ENCODE measurements around the gene PCNX3. TPM values are rescaled to one million over a fixed set of nuclear protein-coding genes. Genes with fewer than 3 reads are reported as not detected.

PCNX3 gene
- total RNA-seq, 1 experiment from 2014 or later, result 50.4 TPM

DNA sequence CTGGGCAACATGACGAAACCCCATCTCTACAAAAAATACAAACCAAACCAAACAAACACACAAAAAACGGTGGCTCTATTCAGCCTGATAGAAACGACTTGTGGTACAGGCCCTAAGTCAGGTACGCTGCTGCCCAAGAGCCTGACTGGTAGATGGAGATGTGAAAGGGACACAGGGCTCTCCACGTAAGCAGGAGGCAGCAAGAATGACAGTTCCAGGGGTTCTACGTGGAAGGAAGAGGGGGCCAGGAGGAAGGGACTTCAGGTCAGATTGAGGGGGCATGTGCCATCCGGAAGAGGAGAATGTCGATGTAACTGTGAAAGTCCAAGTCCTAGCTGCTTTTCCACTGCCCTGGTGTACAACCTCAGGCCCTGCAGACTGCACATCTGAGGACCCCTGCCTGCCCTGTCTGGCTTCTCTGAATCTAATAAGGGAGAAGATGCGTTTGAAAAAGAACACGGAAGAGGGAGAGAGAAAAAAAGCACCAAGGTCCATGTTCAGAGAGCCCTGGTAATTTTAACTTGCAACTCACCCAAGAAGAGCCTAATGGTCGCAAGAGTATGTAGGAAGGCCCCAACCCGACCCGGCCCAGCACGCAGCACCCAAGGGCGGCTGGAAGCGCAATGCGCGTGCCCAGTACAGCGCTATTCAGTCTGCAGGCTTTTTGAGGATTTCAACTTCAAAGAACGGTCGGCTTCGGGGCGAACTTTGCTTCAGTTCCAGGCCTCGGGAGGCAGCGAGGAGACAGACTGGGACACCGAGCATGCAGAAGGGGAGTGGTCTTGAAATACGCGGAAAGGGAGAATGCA is 46.2 kb upstream of the PCNX3 start:
- Histone ChIP-seq H3K27me3 (ENCODE audit: insufficient read depth, low read length) (no peaks in the 10 kb centered on the region), H3K9ac (ENCODE audit: low read length) (peak overlapping the region; percentile 98), H3K79me2 (ENCODE audit: insufficient read depth, low read length) (peaks cover 58% of the 10 kb centered on the region), H3K36me3 (ENCODE audit: control insufficient read depth in 1 of 2, insufficient read depth in 2 of 2, low read length in 2 of 2) (no peaks in the 10 kb centered on the region; a peak in 1 of 4 replicates), H2AFZ (ENCODE audit: low read depth, low read length, poor library complexity, severe bottlenecking) (no peak overlapping the region), H3K4me3 (replicated peaks in 1 of 2; ENCODE audit: low read depth in 1 of 2, low read length in 2 of 2) (peak overlapping the region; percentile 97 to 100), H3K9me2 (ENCODE audit: insufficient read depth) (no peaks in the 10 kb centered on the region), H3K4me2 (ENCODE audit: low read length) (peak overlapping the region; percentile 78), H3K4me1 (ENCODE audit: control insufficient read depth in 1 of 2, insufficient read depth in 2 of 2, low read length in 2 of 2) (peaks cover 30 to 66% of the 10 kb centered on the region in 2 experiments), H4K20me1 (ENCODE audit: insufficient read depth) (no peaks in the 10 kb centered on the region), H3K27ac (ENCODE audit: low read depth, low read length) (peak overlapping the region; percentile 94), H3K9me3 (ENCODE audit: control insufficient read depth in 1 of 2, insufficient read depth in 1 of 2, low read depth in 1 of 2, low read length in 2 of 2) (no peaks in the 10 kb centered on the region)
- intact Hi-C loops (cut with micrococcal nuclease), result no loop called here
- DNase-seq (ENCODE audit: low read depth, low spot score) (no peak), ATAC-seq (peak; percentile 18)
- ChIA-PET CTCF (interaction anchor here (0.9 to 4.5 kb wide), 6 partner anchors 8 to 743 kb away, joined by 3 to 89 read pairs (median 4); partner anchors contain the start of gene PCNX3), POLR2A (interaction anchor here (1.5 kb wide), 1 partner anchor 9 kb away, joined by 17 read pairs; no protein-coding TSS in a partner anchor), RAD21 (ENCODE audit: low non-redundant PET in 1 of 2, low total read pairs in 2 of 2, uncharacterized antibody in 2 of 2, unreplicated experiment in 2 of 2) (interaction anchor here in 1 of 2 experiments (1.0 to 3.3 kb wide), 2 partner anchors 23 to 29 kb away, joined by 4 to 32 read pairs; no protein-coding TSS in a partner anchor)
- TF ChIP-seq POLR2A (IDR thresholded peaks at IDR 0.05; ENCODE audit: borderline replicate concordance, extremely low read depth, insufficient read depth, insufficient read length), result peak; percentile 59
- no peak for TF ChIP-seq EZH2 (IDR thresholded peaks at IDR 0.05)
- TF ChIP-seq ZFX (IDR thresholded peaks at IDR 0.05), result peak; percentile 74; the same call in 1 of the 2 replicates
- TSS peak; percentile 74 for BruUV-seq (replicated peaks)

GRCh38 chr11:65569973-65570918 is 45.3 kb upstream of the PCNX3 start, which contains the start of gene ZNRD2:
Gene ZNRD2, plus strand, starts transcription at chr11:65570477. Its CDS starts 15 bp downstream, at chr11:65570492.
- Histone ChIP-seq H3K27me3 (ENCODE audit: insufficient read depth, low read length) (no peaks in the 10 kb centered on the region), H3K4me2 (ENCODE audit: low read length) (peak within 1 kb of the TSS; percentile 78), H3K9ac (ENCODE audit: low read length) (peak within 1 kb of the TSS; percentile 98), H3K27ac (ENCODE audit: low read depth, low read length) (peak within 1 kb of the TSS; percentile 94), H2AFZ (ENCODE audit: low read depth, low read length, poor library complexity, severe bottlenecking) (no peak within 1 kb of the TSS), H3K4me1 (ENCODE audit: control insufficient read depth in 1 of 2, insufficient read depth in 2 of 2, low read length in 2 of 2) (peaks cover 35 to 68% of the 10 kb centered on the region in 2 experiments), H3K9me2 (ENCODE audit: insufficient read depth) (no peaks in the 10 kb centered on the region), H4K20me1 (ENCODE audit: insufficient read depth) (no peaks in the 10 kb centered on the region), H3K36me3 (ENCODE audit: control insufficient read depth in 1 of 2, insufficient read depth in 2 of 2, low read length in 2 of 2) (no peaks in the 10 kb centered on the region; a peak in 1 of 4 replicates), H3K79me2 (ENCODE audit: insufficient read depth, low read length) (peaks cover 58% of the 10 kb centered on the region), H3K9me3 (ENCODE audit: control insufficient read depth in 1 of 2, insufficient read depth in 1 of 2, low read depth in 1 of 2, low read length in 2 of 2) (no peaks in the 10 kb centered on the region), H3K4me3 (replicated peaks in 1 of 2; ENCODE audit: low read depth in 1 of 2, low read length in 2 of 2) (peak within 1 kb of the TSS; percentile 97 to 100)
- DNase-seq (ENCODE audit: low read depth, low spot score) (peak; percentile 97), ATAC-seq (peak; percentile 72)
- ChIA-PET CTCF (interaction anchor here (0.9 to 4.5 kb wide), 6 partner anchors 9 to 742 kb away, joined by 3 to 89 read pairs (median 4); partner anchors contain the start of gene PCNX3), POLR2A (interaction anchor here (0.6 to 3.9 kb wide), 6 partner anchors 10 to 1244 kb away, joined by 3 to 17 read pairs (median 6); partner anchors contain the start of gene PCNX3), RAD21 (ENCODE audit: low non-redundant PET in 1 of 2, low total read pairs in 2 of 2, uncharacterized antibody in 2 of 2, unreplicated experiment in 2 of 2) (interaction anchor here (0.6 to 3.3 kb wide), 3 partner anchors 24 to 49 kb away, joined by 4 to 32 read pairs (median 4); no protein-coding TSS in a partner anchor)
- no TSS peak for BruUV-seq (replicated peaks)
- intact Hi-C loops (cut with micrococcal nuclease), result loop anchor here (1.0 to 5.0 kb wide), 2 partner anchors 30 to 188 kb away; partner anchors contain the start of gene SLC25A45
- TF ChIP-seq EZH2phosphoT487 (IDR thresholded peaks at IDR 0.05; ENCODE audit: borderline replicate concordance), result no peak
- peak; percentile 58; the same call in 1 of the 2 replicates for TF ChIP-seq ZFX (IDR thresholded peaks at IDR 0.05)
- peak; percentile 36 for TF ChIP-seq POLR2A (IDR thresholded peaks at IDR 0.05; ENCODE audit: borderline replicate concordance, extremely low read depth, insufficient read depth, insufficient read length)
- TF ChIP-seq, protein P1, sequence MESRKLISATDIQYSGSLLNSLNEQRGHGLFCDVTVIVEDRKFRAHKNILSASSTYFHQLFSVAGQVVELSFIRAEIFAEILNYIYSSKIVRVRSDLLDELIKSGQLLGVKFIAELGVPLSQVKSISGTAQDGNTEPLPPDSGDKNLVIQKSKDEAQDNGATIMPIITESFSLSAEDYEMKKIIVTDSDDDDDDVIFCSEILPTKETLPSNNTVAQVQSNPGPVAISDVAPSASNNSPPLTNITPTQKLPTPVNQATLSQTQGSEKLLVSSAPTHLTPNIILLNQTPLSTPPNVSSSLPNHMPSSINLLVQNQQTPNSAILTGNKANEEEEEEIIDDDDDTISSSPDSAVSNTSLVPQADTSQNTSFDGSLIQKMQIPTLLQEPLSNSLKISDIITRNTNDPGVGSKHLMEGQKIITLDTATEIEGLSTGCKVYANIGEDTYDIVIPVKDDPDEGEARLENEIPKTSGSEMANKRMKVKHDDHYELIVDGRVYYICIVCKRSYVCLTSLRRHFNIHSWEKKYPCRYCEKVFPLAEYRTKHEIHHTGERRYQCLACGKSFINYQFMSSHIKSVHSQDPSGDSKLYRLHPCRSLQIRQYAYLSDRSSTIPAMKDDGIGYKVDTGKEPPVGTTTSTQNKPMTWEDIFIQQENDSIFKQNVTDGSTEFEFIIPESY (IDR thresholded peaks at IDR 0.05; ENCODE audit: extremely low read depth, insufficient replicate concordance, low read length), result peak; percentile 48
- TF ChIP-seq YY1 (IDR thresholded peaks at IDR 0.05; ENCODE audit: extremely low read depth, insufficient replicate concordance, low read depth, low read length), result peak; percentile 89
- TF ChIP-seq CEBPB (IDR thresholded peaks at IDR 0.05; ENCODE audit: low read depth), result no peak
- no peak for TF ChIP-seq SRF (IDR thresholded peaks at IDR 0.05; ENCODE audit: low read depth)
- peak; percentile 73 for TF ChIP-seq POLR2AphosphoS5 (IDR thresholded peaks at IDR 0.05; ENCODE audit: low read depth, low read length)

All from HCT116 (cell line).